Adrenal gland (tissue), 5 donors: ENCODE results near the gene VTCN1.

Experiments used
- CTCF ChIP-seq, 6 experiments: fragments of 450-650 bp in 4 of 6; fragments of 200-600 bp in 2 of 6; sonication (generic) in 1 of 6; IDR thresholded peaks; 1 replicate in 5 of 6; 2 replicates in 1 of 6; pipeline versions ENCODE4 v1.5.1 to v1.8.0; 2016 to 2021; ENCODE audit warnings: antibody characterized with exemption in 6 of 6, mild to moderate bottlenecking in 2 of 6, moderate library complexity in 1 of 6
- POLR2A ChIP-seq, 2 donors: fragments of 450-650 bp; IDR thresholded peaks; one replicate each; pipeline ENCODE4 v1.6.1; 2017; ENCODE audit warnings: antibody characterized with exemption in 2 of 2, mild to moderate bottlenecking in 2 of 2, moderate library complexity in 1 of 2
- donor health status: DM: no; HTN: no; CAD: no.

GRCh38 chr1:117177376-117177775, 33.4 kb downstream of the VTCN1 start:
- TF ChIP-seq POLR2A (IDR thresholded peaks at IDR 0.05) (no peak), CTCF (IDR thresholded peaks at IDR 0.05) (no peak)
